Pancreas (tissue), 10 donors: ENCODE results near the gene ARHGAP10. TPM values are rescaled to one million over a fixed set of nuclear protein-coding genes. Genes with fewer than 3 reads are reported as not detected.

Source experiments
- ATAC-seq, 4 donors: fragments of 200-7000 bp; cut with Tn5 transposase; one replicate each; pipeline versions ENCODE4 v1.8.0 to v1.9.1; 2020; ENCODE audit warnings: mild to moderate bottlenecking in 4 of 4, moderate library complexity in 4 of 4
- DNase-seq, 6 donors: peaks; one replicate each; pipeline ENCODE4 v3.0.0-alpha.2; 2020
- FAIRE-seq: peaks from 2 replicates; lab custom pipeline; 2012; peaks lifted over from hg19 to GRCh38; lab: Jason Lieb, UNC
- H3K27ac ChIP-seq, 4 donors: fragments of 200-600 bp; sonication (generic); 1 replicate in 3 of 4; 2 replicates in 1 of 4; pipeline versions ENCODE4 v1.5.0 to v1.8.0; 2020
- H3K27me3 ChIP-seq, 4 donors: fragments of 200-600 bp; one replicate each; pipeline ENCODE4 v1.8.0; 2021
- H3K36me3 ChIP-seq, 3 donors: fragments of 200-600 bp; sonication (generic) in 1 of 3; one replicate each; pipeline versions ENCODE4 v1.5.0 to v1.8.0; 2020 to 2021
- H3K4me1 ChIP-seq, 3 donors: fragments of 200-600 bp; one replicate each; pipeline ENCODE4 v1.8.0; 2021
- H3K4me3 ChIP-seq, 4 donors: fragments of 200-600 bp; sonication (generic) in 2 of 4; one replicate each; pipeline versions ENCODE4 v1.5.0 to v1.8.0; 2020 to 2021
- H3K9me3 ChIP-seq, 4 donors: fragments of 200-600 bp; one replicate each; pipeline ENCODE4 v1.8.0; 2021
- WGBS, 2 donors: extraction: QIAGEN DNeasy Blood & Tissue Kit; methylation state at CpG; one replicate each; pipeline ENCODE4 v1.1.7; 2013; 5-methylcytosine and 5-hydroxymethylcytosine counted together
- intact Hi-C, 3 donors: fragments of 100-400 bp; cut with DNase I; formaldehyde crosslinking; loops; one replicate each; pipeline versions ENCODE4 v1.11.1 to v1.14.2; 2022
- polyA plus RNA-seq, 2 donors: library from polyadenylated mRNA; stranded (reverse); fragments of 200-250 nt; gene quantifications; one replicate each; pipeline ENCODE4 v1.2.3, GENCODE V29; 2013
- total RNA-seq, 6 donors: library from RNA; stranded (reverse); fragmentation: NEBNext Ultra II Directional in 4 of 6; extraction: Animal tissue kit (Norgen Biotek cat#: 25700) in 4 of 6; gene quantifications; one replicate each; pipeline versions ENCODE4 v1.2.1 to v1.2.4, GENCODE V29; 2021 to 2023
- TF ChIP-seq, protein P1 (sequence below), 4 donors: fragments of 200-600 bp; sonication (generic) in 3 of 4; IDR thresholded peaks; one replicate each; pipeline versions ENCODE4 v1.5.0 to v1.8.0; 2021; ENCODE audit warnings: antibody characterized with exemption in 4 of 4
- donor health status: healthy with polysubstance abuse.
- donor health status: DM: no; HTN: no; CAD: no; lungs with moderate emphysema.
- donor health status: DM: no; HTN: no; CAD: no.
- donor health status: control.
- donor health status: control.
- donor health status: Bipolar disorder and iron deficiency.
- donor health status: DM: yes; HTN: yes; CAD: no.
- donor health status: DM: no; HTN: no; CAD: no.
- donor health status: DM: no; HTN: no; CAD: no.
- donor health status: DM: yes; HTN: yes; CAD: no.

ARHGAP10 gene
- total and polyA plus RNA-seq, 8 donors, result 6.3 to 14.8 (median 8.7) TPM

DNA sequence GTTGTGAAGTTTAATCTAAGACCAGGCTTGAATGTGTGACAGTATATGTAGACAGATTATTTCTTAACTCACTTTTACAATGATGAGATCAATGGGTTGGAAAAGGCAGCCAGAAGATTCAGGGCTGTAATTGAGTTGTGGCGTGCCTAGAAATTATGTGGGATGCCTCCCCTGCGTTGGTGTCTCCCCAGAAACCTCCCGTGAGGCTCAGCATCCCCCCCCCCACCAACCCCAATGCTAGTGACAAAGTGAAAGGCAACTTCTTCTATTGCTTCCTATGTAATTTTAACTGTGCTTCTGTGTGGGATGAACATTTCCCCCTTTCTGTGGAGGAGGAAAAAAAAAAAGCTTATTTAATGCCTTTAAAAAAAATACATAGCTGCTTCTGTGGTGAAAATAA is 297.9 kb downstream of the ARHGAP10 start:
- no peaks in the 10 kb centered on the region for H3K9me3 ChIP-seq
- no peak for ATAC-seq
- FAIRE-seq, result no peak

DNA sequence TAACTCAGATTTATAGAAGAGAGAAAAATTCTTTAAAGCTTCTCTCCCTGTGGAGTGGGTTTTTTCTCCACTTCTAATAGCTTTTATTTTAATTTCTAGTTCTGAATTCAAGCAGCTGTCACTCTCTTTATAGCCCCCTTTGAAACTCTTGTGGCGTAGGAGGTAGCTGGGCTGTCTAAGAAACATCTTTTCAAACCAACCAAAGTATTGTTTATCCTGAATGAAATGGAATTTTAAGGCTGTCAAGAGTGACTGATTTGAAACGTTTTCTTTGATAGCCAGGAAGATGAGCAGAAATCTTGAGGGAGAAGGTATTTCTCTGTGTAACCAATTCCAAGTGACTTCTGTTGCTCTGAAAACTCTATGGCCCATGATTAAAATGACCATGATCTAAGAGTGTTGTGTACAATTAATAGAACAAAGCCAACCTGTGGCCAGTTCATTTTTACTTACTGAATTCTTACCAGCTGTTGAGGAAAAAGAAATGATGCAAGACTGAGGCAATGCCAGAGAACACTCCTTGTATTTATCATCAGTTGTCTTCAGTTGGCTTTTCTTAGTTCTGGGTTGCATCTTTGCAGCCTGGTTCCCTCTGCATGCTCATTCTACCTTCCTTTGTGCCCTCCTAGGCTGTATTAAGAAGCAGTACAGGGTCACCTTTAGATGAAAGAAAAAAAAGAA is 298.4 kb downstream of the ARHGAP10 start:
- Histone ChIP-seq H3K4me3 (no peak overlapping the region), H3K9me3 (no peaks in the 10 kb centered on the region), H3K27ac (no peak overlapping the region), H3K4me1 (no peaks in the 10 kb centered on the region), H3K36me3 (no peaks in the 10 kb centered on the region), H3K27me3 (no peaks in the 10 kb centered on the region)
- DNase-seq, result no peak
- TF ChIP-seq, protein P1, sequence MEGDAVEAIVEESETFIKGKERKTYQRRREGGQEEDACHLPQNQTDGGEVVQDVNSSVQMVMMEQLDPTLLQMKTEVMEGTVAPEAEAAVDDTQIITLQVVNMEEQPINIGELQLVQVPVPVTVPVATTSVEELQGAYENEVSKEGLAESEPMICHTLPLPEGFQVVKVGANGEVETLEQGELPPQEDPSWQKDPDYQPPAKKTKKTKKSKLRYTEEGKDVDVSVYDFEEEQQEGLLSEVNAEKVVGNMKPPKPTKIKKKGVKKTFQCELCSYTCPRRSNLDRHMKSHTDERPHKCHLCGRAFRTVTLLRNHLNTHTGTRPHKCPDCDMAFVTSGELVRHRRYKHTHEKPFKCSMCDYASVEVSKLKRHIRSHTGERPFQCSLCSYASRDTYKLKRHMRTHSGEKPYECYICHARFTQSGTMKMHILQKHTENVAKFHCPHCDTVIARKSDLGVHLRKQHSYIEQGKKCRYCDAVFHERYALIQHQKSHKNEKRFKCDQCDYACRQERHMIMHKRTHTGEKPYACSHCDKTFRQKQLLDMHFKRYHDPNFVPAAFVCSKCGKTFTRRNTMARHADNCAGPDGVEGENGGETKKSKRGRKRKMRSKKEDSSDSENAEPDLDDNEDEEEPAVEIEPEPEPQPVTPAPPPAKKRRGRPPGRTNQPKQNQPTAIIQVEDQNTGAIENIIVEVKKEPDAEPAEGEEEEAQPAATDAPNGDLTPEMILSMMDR (IDR thresholded peaks at IDR 0.05), result no peak
- WGBS, 2 donors, result 65 to 70% methylated on average over 2 of the region's 2 CpGs
- intact Hi-C loops, result no loop called here
- ATAC-seq, result no peak
- FAIRE-seq, result no peak

More for the DNA sequence above, 297.9 kb downstream of the ARHGAP10 start:
- H3K4me1 ChIP-seq, result no peaks in the 10 kb centered on the region
- WGBS, 2 donors, result 86 to 96% methylated on average over 3 of the region's 3 CpGs
- no peak overlapping the region for H3K27ac ChIP-seq
- H3K36me3 ChIP-seq, result no peaks in the 10 kb centered on the region
- H3K27me3 ChIP-seq, result no peaks in the 10 kb centered on the region
- intact Hi-C loops, result no loop called here
- TF ChIP-seq, protein P1 (IDR thresholded peaks at IDR 0.05), result no peak
- H3K4me3 ChIP-seq, result no peak overlapping the region
- no peak for DNase-seq

DNA sequence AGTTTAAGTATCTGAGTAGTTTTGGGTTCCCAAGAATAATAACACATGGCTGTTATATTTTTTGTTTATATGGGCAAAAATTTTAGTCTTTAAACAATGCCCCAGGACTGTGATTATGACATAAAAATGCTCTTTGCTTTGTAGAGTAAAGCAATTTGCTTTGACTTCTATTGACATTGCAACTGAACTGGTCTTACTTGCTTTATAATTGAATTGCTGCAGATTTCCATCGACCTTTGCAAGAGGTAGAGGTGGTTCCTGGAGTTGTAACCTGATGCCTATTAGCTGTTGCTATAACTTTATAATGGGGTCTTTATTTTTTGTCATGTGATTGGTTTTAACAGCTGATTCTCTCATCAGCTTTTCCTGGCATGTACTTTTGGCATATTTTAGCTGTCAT is 302.9 kb downstream of the ARHGAP10 start:
- FAIRE-seq (no peak), ATAC-seq (no peak), DNase-seq (no peak)
- Histone ChIP-seq H3K27ac (no peak overlapping the region), H3K4me3 (no peak overlapping the region), H3K36me3 (no peaks in the 10 kb centered on the region), H3K4me1 (no peaks in the 10 kb centered on the region), H3K9me3 (no peaks in the 10 kb centered on the region), H3K27me3 (no peaks in the 10 kb centered on the region)
- TF ChIP-seq, protein P1 (IDR thresholded peaks at IDR 0.05), result no peak
- 3 to 13% methylated on average over 1 of the region's 1 CpG for WGBS, 2 donors
- intact Hi-C loops, result no loop called here

DNA sequence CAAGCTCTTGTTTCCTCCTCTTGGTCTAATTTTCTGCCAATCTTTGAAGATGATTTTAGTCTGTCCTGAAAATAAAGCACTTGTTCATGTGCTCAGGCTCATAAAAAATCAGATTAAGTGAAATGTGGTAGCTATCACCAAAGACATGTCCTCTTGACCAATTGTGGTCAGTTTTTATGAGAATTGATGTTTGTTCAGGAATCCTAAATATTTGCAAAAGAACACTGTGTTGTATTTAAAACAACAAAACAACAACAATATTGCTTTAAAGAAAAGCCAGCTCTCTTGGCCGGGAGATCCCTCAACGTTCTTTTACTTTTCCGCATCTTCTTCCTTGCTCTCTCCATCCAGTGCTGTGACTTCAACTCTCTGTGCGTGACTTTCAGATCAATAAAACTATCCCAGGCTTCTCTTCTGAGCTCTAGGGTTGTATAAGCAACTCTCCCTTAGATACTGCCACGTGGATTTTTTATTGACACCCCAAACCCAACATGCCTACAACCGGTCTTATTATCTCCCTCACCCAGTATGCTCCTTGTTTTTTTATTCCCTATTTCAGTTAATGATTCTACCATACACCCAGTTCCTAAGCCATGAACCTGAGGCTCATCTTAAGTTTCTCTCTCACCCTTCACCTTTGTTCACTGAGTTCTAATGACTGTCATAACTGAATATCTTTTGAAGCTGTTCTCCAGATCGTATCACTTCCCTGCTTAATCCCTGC is 309.9 kb downstream of the ARHGAP10 start:
- Histone ChIP-seq H3K27me3 (no peaks in the 10 kb centered on the region), H3K4me3 (no peak overlapping the region), H3K27ac (no peak overlapping the region), H3K9me3 (no peaks in the 10 kb centered on the region), H3K36me3 (no peaks in the 10 kb centered on the region), H3K4me1 (no peaks in the 10 kb centered on the region)
- 74 to 78% methylated on average over 7 of the region's 7 CpGs for WGBS, 2 donors
- no peak for FAIRE-seq
- no peak for ATAC-seq
- DNase-seq, result no peak
- intact Hi-C loops, result no loop called here
- TF ChIP-seq, protein P1 (IDR thresholded peaks at IDR 0.05), result no peak
